Skeletal muscle tissue (tissue), 2 donors: ENCODE results near the gene GPR62. TPM values are rescaled to one million over a fixed set of nuclear protein-coding genes. Genes with fewer than 3 reads are reported as not detected.

ENCODE experiments used
- small RNA-seq: library from RNA; depleted of rRNA; stranded (forward); fragments of <200 nt; gene quantifications from one replicate; pipeline ENCODE3, GENCODE V24; 2014
- total RNA-seq: library from RNA; depleted of rRNA; stranded (reverse); fragments of >200 nt; gene quantifications from one replicate; pipeline ENCODE4 v1.2.3, GENCODE V29; 2014

GPR62 gene
- total RNA-seq, 1 donor from 2014 or later, result 0.52 TPM

Small RNA genes within 50 kb of the gene (small RNA-seq; reads per million reads assigned to genes)
- gene AC115284.1, result not detected

Other genes starting within 250 kb of the GPR62 start
- not detected for gene GRM2, start 248.3 kb upstream of the GPR62 start, total RNA-seq
- gene IQCF6, start 176.1 kb upstream of the GPR62 start, total RNA-seq, result not detected
- not detected for gene IQCF2, start 93.8 kb upstream of the GPR62 start, total RNA-seq
- gene IQCF5, start 79.8 kb upstream of the GPR62 start, total RNA-seq, result not detected
- gene IQCF1, start 52.0 kb upstream of the GPR62 start, total RNA-seq, result not detected
- 14.6 TPM for gene RRP9, start 13.5 kb upstream of the GPR62 start, total RNA-seq
- gene PARP3, start 13.0 kb upstream of the GPR62 start, total RNA-seq, result 6.3 TPM
- 33.4 TPM for gene PCBP4, start 12.1 kb downstream of the GPR62 start, total RNA-seq
- gene ABHD14B, start 18.7 kb downstream of the GPR62 start, total RNA-seq, result 7.8 TPM
- gene ABHD14A, start 19.7 kb downstream of the GPR62 start, total RNA-seq, result 8.9 TPM
- 14.6 TPM for gene ACY1, start 28.2 kb downstream of the GPR62 start, total RNA-seq
- 1,532 TPM for gene RPL29, start 40.5 kb downstream of the GPR62 start, total RNA-seq
- 5.2 TPM for gene DUSP7, start 101.2 kb downstream of the GPR62 start, total RNA-seq
- gene POC1A, start 199.0 kb downstream of the GPR62 start, total RNA-seq, result 2.6 TPM
- 31.3 TPM for gene ALAS1, start 242.8 kb downstream of the GPR62 start, total RNA-seq